ENCODE results near the gene IL1R2.
"Not testable (repeated sequence)": the region's sequence is repeated elsewhere in the genome, so short reads cannot be mapped to it uniquely, and the experiment has no call there.

The IL1R2 gene

DNA sequence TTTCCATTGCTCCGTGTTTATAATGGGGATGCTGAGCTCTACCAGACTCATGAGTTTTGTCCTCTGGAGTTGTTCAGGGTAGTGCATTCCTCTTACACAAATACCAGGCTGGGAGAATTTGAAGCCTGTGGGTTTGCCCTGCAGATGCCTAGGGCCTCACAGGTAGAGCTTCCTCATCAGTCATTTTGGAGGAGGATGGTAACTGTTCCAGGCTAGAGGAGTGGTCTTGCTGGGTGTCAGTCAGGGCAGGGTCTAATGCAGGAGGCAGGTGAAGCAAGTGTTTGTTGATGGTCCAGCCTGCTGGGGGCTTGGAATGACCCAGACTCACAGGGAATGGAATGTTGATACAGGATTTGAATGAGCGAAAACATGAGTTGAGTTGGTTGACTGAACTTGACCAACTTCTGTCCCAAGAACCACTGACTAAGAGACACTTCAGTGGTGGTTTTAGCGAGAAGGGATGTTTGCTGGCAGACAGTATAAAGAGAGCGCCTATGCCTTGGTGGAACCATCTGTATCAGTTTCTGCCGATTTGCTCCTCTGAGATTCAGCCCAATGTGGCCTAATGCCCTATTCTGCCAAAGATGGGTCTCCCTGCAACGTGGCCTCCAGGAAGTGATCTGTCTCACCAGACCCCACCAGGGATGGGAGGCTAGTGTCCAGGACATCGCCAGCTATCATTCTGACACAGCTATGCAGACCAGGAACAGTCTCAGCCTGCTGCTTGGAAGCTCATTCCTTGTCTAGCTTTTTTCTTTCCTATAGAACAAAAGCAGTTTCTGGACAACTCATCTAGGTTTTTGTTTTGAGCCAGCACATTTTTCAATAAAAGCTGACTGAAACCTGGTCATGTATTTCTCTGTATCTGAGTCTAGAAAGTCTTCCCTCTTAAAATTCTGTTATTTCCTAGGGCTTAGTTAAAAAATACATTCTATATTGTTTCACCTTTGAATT lies 9.3 kb downstream of the IL1R2 start:
- peaks cover 8% of the 10 kb centered on the region for H3K4me1 Mint-ChIP-seq

DNA sequence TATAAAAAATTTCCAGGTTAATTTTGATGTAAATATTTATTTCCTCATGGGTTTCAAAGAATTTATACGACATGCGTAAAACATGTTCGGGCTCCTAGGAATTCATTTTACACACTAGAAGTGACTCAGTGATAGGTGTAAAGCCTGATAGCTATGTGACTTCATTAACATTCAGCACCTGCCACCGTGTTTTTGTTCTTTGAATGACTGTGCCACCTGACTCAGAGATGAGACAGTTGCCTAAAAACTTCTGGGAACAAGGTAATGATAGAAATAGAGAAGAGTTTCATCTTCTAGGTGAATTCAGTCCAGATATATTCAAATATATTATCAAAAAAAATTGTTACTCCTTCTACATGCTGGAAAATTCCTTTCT lies 10.0 kb downstream of the IL1R2 start:
- Mint-ChIP-seq H3K4me3 (no peak overlapping the region), H3K27ac (no peak overlapping the region), H3K4me1 (peaks cover 10% of the 10 kb centered on the region), H3K36me3 (ENCODE audit: low read depth) (no peaks in the 10 kb centered on the region), H3K9me3 (no peaks in the 10 kb centered on the region), H3K27me3 (ENCODE audit: low read depth) (no peaks in the 10 kb centered on the region)
- TF ChIP-seq, protein P1, sequence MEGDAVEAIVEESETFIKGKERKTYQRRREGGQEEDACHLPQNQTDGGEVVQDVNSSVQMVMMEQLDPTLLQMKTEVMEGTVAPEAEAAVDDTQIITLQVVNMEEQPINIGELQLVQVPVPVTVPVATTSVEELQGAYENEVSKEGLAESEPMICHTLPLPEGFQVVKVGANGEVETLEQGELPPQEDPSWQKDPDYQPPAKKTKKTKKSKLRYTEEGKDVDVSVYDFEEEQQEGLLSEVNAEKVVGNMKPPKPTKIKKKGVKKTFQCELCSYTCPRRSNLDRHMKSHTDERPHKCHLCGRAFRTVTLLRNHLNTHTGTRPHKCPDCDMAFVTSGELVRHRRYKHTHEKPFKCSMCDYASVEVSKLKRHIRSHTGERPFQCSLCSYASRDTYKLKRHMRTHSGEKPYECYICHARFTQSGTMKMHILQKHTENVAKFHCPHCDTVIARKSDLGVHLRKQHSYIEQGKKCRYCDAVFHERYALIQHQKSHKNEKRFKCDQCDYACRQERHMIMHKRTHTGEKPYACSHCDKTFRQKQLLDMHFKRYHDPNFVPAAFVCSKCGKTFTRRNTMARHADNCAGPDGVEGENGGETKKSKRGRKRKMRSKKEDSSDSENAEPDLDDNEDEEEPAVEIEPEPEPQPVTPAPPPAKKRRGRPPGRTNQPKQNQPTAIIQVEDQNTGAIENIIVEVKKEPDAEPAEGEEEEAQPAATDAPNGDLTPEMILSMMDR (IDR thresholded peaks at IDR 0.05; ENCODE audit: unreplicated experiment in 3 of 3), result no peak

More for the DNA sequence above, 9.3 kb downstream of the IL1R2 start:
- no peaks in the 10 kb centered on the region for H3K27me3 Mint-ChIP-seq (ENCODE audit: low read depth)
- TF ChIP-seq, protein P1 (IDR thresholded peaks at IDR 0.05; ENCODE audit: unreplicated experiment in 3 of 3), result no peak
- no peaks in the 10 kb centered on the region for H3K36me3 Mint-ChIP-seq (ENCODE audit: low read depth)
- H3K4me3 Mint-ChIP-seq, result no peak overlapping the region
- H3K27ac Mint-ChIP-seq, result no peak overlapping the region
- no peaks in the 10 kb centered on the region for H3K9me3 Mint-ChIP-seq

DNA sequence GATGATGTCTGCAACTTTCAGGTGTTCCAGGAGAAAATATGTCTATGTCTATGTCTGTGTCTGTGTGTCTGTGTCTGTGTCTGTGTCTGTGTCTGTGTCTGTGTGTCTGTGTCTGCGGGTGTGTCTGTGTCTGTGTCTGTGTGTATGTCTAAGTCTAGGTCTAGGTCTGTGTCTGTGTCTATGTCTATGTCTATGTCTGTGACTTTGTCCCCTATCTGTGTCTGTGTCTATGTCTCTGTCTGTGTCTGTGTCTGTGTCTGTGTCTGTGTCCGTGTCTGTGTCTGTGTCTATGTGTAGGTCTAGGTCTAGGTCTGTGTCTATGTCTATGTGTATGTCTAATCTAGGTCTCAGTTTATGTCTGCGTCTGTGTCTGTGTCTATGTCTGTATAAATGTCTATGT lies 10.5 kb downstream of the IL1R2 start:
- no peak overlapping the region for H3K27ac Mint-ChIP-seq
- H3K4me3 Mint-ChIP-seq, result no peak overlapping the region
- H3K27me3 Mint-ChIP-seq (ENCODE audit: low read depth), result no peaks in the 10 kb centered on the region
- no peaks in the 10 kb centered on the region for H3K36me3 Mint-ChIP-seq (ENCODE audit: low read depth)
- no peaks in the 10 kb centered on the region for H3K9me3 Mint-ChIP-seq
- TF ChIP-seq, protein P1 (IDR thresholded peaks at IDR 0.05; ENCODE audit: unreplicated experiment in 3 of 3), result no peak
- peaks cover 10% of the 10 kb centered on the region for H3K4me1 Mint-ChIP-seq

DNA sequence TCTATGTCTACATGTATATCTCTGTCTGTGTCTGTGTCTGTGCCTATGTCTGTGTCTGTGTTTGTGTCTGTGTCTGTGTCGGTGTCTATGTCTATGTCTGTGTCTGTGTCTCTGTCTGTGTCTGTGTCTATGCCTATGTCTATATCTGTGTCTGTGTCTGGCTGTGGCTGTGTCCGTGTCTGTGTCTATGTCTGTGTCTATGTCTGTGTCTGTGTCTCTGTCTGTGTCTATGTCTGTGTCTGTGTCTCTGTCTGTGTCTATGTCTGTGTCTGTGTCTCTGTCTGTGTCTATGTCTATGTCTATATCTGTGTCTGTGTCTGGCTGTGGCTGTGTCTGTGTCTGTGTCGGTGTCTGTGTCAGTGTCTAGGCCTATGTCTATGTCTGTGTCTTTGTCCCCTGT lies 11.1 kb downstream of the IL1R2 start:
- H3K4me3 Mint-ChIP-seq, H3K4me1 Mint-ChIP-seq: not testable (repeated sequence)

DNA sequence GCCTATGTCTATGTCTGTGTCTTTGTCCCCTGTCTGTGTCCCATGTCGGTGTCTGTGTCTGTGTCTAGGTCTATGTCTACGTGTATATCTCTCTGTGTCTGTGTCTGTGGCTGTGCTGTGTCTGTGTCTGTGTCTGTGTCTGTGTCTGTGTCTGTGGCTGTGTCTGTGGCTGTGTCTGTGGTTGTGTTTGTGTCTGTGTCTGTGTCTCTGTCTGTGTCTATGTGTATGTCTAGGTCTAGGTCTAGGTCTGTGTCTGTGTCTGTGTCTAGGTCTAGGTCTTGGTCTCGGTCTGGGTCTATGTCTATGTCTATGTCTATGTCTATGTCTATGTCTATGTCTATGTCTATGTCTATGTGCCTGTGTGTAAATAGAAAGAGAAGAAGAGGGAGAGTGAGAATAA lies 11.9 kb downstream of the IL1R2 start:
- TF ChIP-seq, protein P1 (IDR thresholded peaks at IDR 0.05; ENCODE audit: unreplicated experiment in 3 of 3), result no peak
- no peaks in the 10 kb centered on the region for H3K9me3 Mint-ChIP-seq
- H3K27ac Mint-ChIP-seq, result no peak overlapping the region
- H3K27me3 Mint-ChIP-seq (ENCODE audit: low read depth), result peaks cover 5% of the 10 kb centered on the region
- H3K4me1 Mint-ChIP-seq, result peaks cover 10% of the 10 kb centered on the region
- no peak overlapping the region for H3K4me3 Mint-ChIP-seq
- no peaks in the 10 kb centered on the region for H3K36me3 Mint-ChIP-seq (ENCODE audit: low read depth)

More for the DNA sequence above, 11.1 kb downstream of the IL1R2 start:
- not testable (repeated sequence) for H3K27me3 Mint-ChIP-seq (ENCODE audit: low read depth); H3K9me3 Mint-ChIP-seq; H3K27ac Mint-ChIP-seq; H3K36me3 Mint-ChIP-seq (ENCODE audit: low read depth)

DNA sequence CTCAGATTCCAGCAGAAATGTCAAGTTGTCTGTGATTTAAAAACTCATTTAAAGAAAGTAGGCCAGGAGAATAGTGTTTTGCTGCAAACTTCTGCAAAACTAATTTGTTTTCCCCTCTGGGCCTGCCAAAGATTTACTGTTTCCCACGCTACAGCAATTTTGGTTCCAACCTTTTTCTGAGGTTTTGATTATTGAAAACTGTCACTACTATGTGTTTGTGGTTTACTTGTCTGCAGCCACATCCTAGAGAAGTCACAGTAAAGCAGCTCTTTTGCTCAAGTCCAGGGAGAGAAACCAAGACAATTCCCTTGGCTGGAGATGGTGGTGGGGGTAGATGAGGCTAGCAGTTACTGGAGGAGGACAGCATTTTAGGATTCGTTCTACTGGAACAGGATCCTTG lies 12.8 kb downstream of the IL1R2 start:
- TF ChIP-seq, protein P1 (IDR thresholded peaks at IDR 0.05; ENCODE audit: unreplicated experiment in 3 of 3), result no peak
- no peaks in the 10 kb centered on the region for H3K9me3 Mint-ChIP-seq

More for the DNA sequence above, 12.8 kb downstream of the IL1R2 start:
- H3K27ac Mint-ChIP-seq, result no peak overlapping the region
- H3K4me1 Mint-ChIP-seq, result peaks cover 10% of the 10 kb centered on the region
- H3K27me3 Mint-ChIP-seq (ENCODE audit: low read depth), result peaks cover 5% of the 10 kb centered on the region
- H3K4me3 Mint-ChIP-seq, result no peak overlapping the region
- H3K36me3 Mint-ChIP-seq (ENCODE audit: low read depth), result no peaks in the 10 kb centered on the region

Measured in nephron (organoid).